GM12864 (cell line): ENCODE measurements around the gene PSMD12.

Experiments
- DNase-seq: peaks from one replicate; pipeline ENCODE4 v3.0.0-alpha.2; 2011; ENCODE audit warnings: low read depth
- H3K4me3 ChIP-seq: 2 replicates; pipeline ENCODE4 v1.5.1; 2011; ENCODE audit warnings: mild to moderate bottlenecking, low read depth, low read length, control low read depth
- TF ChIP-seq, protein P1 (sequence below): IDR thresholded peaks from 2 replicates; pipeline ENCODE4 v1.5.1; 2011; ENCODE audit warnings: low read depth, mild to moderate bottlenecking, moderate library complexity, low read length, control low read depth, inconsistent platforms; ENCODE audit errors: missing control alignments

PSMD12 gene

GRCh38 chr17:67366193-67367157 lies at the start of gene PSMD12:
PSMD12 (minus strand) TSS chr17:67366577; CDS start chr17:67366519, 58 bp downstream.
- TF ChIP-seq, protein P1, sequence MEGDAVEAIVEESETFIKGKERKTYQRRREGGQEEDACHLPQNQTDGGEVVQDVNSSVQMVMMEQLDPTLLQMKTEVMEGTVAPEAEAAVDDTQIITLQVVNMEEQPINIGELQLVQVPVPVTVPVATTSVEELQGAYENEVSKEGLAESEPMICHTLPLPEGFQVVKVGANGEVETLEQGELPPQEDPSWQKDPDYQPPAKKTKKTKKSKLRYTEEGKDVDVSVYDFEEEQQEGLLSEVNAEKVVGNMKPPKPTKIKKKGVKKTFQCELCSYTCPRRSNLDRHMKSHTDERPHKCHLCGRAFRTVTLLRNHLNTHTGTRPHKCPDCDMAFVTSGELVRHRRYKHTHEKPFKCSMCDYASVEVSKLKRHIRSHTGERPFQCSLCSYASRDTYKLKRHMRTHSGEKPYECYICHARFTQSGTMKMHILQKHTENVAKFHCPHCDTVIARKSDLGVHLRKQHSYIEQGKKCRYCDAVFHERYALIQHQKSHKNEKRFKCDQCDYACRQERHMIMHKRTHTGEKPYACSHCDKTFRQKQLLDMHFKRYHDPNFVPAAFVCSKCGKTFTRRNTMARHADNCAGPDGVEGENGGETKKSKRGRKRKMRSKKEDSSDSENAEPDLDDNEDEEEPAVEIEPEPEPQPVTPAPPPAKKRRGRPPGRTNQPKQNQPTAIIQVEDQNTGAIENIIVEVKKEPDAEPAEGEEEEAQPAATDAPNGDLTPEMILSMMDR = peak; percentile 5
- peak; percentile 69 for DNase-seq
- H3K4me3 ChIP-seq = peak within 1 kb of the TSS; percentile 98

GRCh38 chr17:67415291-67415690 lies 48.9 kb upstream of the PSMD12 start:
- no peak overlapping the region for H3K4me3 ChIP-seq
- TF ChIP-seq, protein P1 = no peak
- no peak for DNase-seq

DNA sequence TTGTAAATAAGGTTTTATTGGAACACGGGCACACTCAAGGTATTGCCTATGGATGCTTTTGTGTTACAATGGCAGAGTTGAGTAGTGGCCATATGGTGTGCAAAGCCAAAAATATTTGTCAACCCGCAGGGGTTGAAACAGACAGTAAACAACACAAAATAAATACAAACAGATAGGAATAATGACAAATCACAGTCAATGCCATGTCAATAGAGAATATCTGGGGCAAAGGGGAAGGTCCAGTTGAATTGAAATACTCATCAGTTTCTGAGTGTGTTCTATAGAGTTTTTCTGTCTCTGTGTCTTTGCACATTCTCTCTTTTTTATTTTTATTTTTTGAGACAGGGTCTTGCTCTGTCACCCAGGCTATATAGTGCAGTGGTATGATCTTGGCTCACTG lies 48.2 kb upstream of the PSMD12 start:
- no peak for DNase-seq
- TF ChIP-seq, protein P1 = no peak

GRCh38 chr17:67414130-67414529 lies 47.8 kb upstream of the PSMD12 start:
- H3K4me3 ChIP-seq = no peak overlapping the region
- no peak for DNase-seq
- TF ChIP-seq, protein P1 = no peak

More for the DNA sequence above, 48.2 kb upstream of the PSMD12 start:
- H3K4me3 ChIP-seq = no peak overlapping the region

- TF ChIP-seq, protein P1 = no peak
- H3K4me3 ChIP-seq = no peak overlapping the region
- DNase-seq = no peak
These were observed 47.0 kb upstream of the PSMD12 start for GRCh38 chr17:67413388-67413787.

GRCh38 chr17:67412941-67413340 lies 46.6 kb upstream of the PSMD12 start:
- no peak overlapping the region for H3K4me3 ChIP-seq
- TF ChIP-seq, protein P1 = no peak
- no peak for DNase-seq
